HG03469 (cell line): ENCODE results near the gene SPINT3.

Experiments
- ATAC-seq: cut with Tn5 transposase; IDR thresholded peaks from one replicate; pipeline ENCODE4 v1.9.1; 2021; ENCODE audit warnings: mild to moderate bottlenecking, moderate library complexity, moderate number of reproducible peaks; ENCODE audit not compliant: unreplicated experiment

The SPINT3 gene

DNA sequence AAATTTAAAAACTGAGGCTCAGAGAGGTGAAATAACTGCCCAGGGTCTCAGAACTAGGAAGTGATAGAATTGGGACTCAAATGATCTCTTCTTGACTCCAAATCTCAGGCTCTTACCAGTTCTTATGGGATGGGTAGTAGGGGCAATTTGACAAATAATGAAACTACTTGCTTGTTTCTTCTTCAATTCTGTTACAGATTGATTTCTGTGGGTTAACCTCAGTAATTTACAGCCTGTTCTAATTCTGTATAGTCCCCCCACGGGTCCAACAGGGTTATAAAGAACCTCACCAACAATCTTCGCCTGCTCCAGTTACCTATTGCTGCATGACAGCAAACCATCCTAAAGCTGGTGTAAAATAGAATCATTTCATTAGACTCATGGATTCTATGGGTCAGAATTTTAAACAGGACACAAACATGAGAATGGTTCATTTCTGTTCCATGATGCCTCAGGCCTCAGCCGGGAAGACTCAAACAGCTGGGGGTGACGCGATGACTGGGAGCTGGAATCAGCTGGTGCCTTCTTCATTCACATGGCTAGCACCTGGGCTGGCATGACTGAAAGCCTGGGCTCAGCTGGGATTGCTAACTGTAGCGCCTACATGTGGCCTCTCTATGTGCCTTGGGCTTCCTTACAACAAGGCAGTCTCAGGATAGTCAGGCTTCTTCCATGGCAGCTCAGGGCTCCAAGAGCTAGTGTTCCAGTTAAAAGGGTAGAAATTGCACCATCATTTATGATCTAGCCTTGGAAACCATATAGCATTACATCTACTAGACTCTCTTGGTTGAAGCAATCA, 52.5 kb downstream of the SPINT3 start:
- no peak for ATAC-seq
